ENCODE measurements around the gene PLXNA4. TPM values are rescaled to one million over a fixed set of nuclear protein-coding genes. Genes with fewer than 3 reads are reported as not detected.

The PLXNA4 gene
- total and polyA plus RNA-seq, 9 of the 15 experiments (the other 6 are each of a cell fraction or from before 2014, with no cell fraction given), result under 0.01 to 0.09 TPM; not detected in 7

DNA sequence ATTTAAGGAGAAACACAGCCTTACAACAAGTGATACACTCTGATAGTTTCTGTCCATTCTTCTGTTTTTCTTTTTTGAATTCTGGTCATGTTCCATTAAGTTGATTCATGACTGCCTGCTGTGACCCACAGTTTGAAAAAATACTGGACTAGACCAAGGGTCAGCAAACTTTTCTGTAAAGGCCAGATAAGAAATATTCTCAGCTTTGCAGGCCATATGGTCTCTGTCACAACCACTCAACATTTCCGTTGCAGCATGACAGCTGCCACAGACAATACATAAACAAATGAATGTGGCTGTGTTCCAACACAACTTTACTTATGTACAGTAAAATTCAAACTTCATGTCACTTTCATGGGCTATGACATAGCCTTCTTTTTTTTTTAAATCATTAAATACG, 156.7 kb downstream of the PLXNA4 start (continued):
- TF ChIP-seq RBM39 (optimal IDR thresholded peaks at IDR 0.05; ENCODE audit: low read depth, low read length), result no peak
- no peak for TF ChIP-seq CEBPB (tag; IDR thresholded peaks at IDR 0.05)
- no peak for TF ChIP-seq SLC30A9 (CRISPR knock-in tag; IDR thresholded peaks at IDR 0.05)
- TF ChIP-seq, protein P1, sequence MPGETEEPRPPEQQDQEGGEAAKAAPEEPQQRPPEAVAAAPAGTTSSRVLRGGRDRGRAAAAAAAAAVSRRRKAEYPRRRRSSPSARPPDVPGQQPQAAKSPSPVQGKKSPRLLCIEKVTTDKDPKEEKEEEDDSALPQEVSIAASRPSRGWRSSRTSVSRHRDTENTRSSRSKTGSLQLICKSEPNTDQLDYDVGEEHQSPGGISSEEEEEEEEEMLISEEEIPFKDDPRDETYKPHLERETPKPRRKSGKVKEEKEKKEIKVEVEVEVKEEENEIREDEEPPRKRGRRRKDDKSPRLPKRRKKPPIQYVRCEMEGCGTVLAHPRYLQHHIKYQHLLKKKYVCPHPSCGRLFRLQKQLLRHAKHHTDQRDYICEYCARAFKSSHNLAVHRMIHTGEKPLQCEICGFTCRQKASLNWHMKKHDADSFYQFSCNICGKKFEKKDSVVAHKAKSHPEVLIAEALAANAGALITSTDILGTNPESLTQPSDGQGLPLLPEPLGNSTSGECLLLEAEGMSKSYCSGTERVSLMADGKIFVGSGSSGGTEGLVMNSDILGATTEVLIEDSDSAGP (CRISPR knock-in tag; IDR thresholded peaks at IDR 0.05), result no peak
- 0 out of 2 replicates have a peak, but pooled peaks have one; percentile 45 for TF ChIP-seq HES1 (IDR thresholded peaks at IDR 0.05; ENCODE audit: low read depth)
- TF ChIP-seq ZNF830 (CRISPR knock-in tag; IDR thresholded peaks at IDR 0.05), result no peak
- no peak for TF ChIP-seq MYC (IDR thresholded peaks at IDR 0.05; ENCODE audit: low read depth, low read length)
- no peak for TF ChIP-seq MYC (CRISPR knock-in tag; IDR thresholded peaks at IDR 0.05; ENCODE audit: borderline replicate concordance, low read depth)
- TF ChIP-seq KAT8 (IDR thresholded peaks at IDR 0.05; ENCODE audit: low read depth), result no peak
- no peak for TF ChIP-seq MLX (CRISPR knock-in tag; conservative IDR thresholded peaks at IDR 0.05)
- TF ChIP-seq SMAD4 (CRISPR knock-in tag; conservative IDR thresholded peaks at IDR 0.05), result peak; percentile 89
- peak; percentile 44; the same call in 1 of the 2 replicates for TF ChIP-seq LEF1 (IDR thresholded peaks at IDR 0.05)
- no peak for TF ChIP-seq BACH1 (tag; IDR thresholded peaks at IDR 0.05)
- peak; percentile 81 for TF ChIP-seq TCF3 (CRISPR knock-in tag; IDR thresholded peaks at IDR 0.05)
- TF ChIP-seq POLR2AphosphoS5 (IDR thresholded peaks at IDR 0.05; ENCODE audit: control insufficient read depth, insufficient read depth, low read depth, low read length), result peak; percentile 57; the same call in 1 of the 2 replicates
- TF ChIP-seq THRAP3 (IDR thresholded peaks at IDR 0.05; ENCODE audit: borderline replicate concordance), result no peak
- peak; percentile 82 for TF ChIP-seq NFIC (IDR thresholded peaks at IDR 0.05)
- TF ChIP-seq MCM5 (IDR thresholded peaks at IDR 0.05; ENCODE audit: low read depth), result no peak
- TF ChIP-seq RCOR1 (IDR thresholded peaks at IDR 0.05; ENCODE audit: borderline replicate concordance in 1 of 2, low read depth in 2 of 2, low read length in 2 of 2), result peak in 1 of 2 experiments; percentile 24; a peak in 1 of 4 replicates
- peak; percentile 90 for TF ChIP-seq CBFA2T3 (IDR thresholded peaks at IDR 0.05)
- TF ChIP-seq HDAC3 (IDR thresholded peaks at IDR 0.05; ENCODE audit: borderline replicate concordance, partially characterized antibody), result peak; percentile 35
- TF ChIP-seq MEIS2 (IDR thresholded peaks at IDR 0.05; ENCODE audit: partially characterized antibody), result peak; percentile 96
- TF ChIP-seq MEF2A (IDR thresholded peaks at IDR 0.05; ENCODE audit: control insufficient read depth, low read depth, low read length), result no peak
- no peak for TF ChIP-seq MCM2 (IDR thresholded peaks at IDR 0.05; ENCODE audit: low read depth)
- no peak for TF ChIP-seq ZNF324 (CRISPR knock-in tag; IDR thresholded peaks at IDR 0.05)
- no peak for TF ChIP-seq POLR2B (IDR thresholded peaks at IDR 0.05; ENCODE audit: low read depth, partially characterized antibody)
- no peak for TF ChIP-seq SNIP1 (IDR thresholded peaks at IDR 0.05; ENCODE audit: low read depth)
- no peak for TF ChIP-seq EP400 (IDR thresholded peaks at IDR 0.05)
- no peak for TF ChIP-seq ELF4 (CRISPR knock-in tag; IDR thresholded peaks at IDR 0.05)
- no peak for TF ChIP-seq RBM17 (IDR thresholded peaks at IDR 0.05; ENCODE audit: borderline replicate concordance, low read depth, low read length)
